Non-pigmented ciliary epithelial cell (primary cell): ENCODE measurements around the gene SPRR4.

Experiments
- DNase-seq: peaks from one replicate; pipeline ENCODE4 v3.0.0-alpha.2; 2010; ENCODE audit warnings: low read depth

SPRR4 gene

GRCh38 chr1:152970495-152970894 is at the start of gene SPRR4:
Gene SPRR4, plus strand, starts transcription at chr1:152970648. Its CDS starts 1,243 bp downstream, at chr1:152971891.
- no peak for DNase-seq

- DNase-seq, result no peak
These were observed 46.3 kb upstream of the SPRR4 start for GRCh38 chr1:152924191-152924590.

- DNase-seq, result no peak
These were observed 44.4 kb upstream of the SPRR4 start for GRCh38 chr1:152926091-152926490.

- DNase-seq, result no peak
These were observed 41.8 kb upstream of the SPRR4 start for GRCh38 chr1:152928671-152929070.

- no peak for DNase-seq
These were observed 38.2 kb upstream of the SPRR4 start for GRCh38 chr1:152932170-152932811.

GRCh38 chr1:152933196-152933595 is 37.3 kb upstream of the SPRR4 start:
- no peak for DNase-seq

- no peak for DNase-seq
These were observed 29.8 kb upstream of the SPRR4 start for GRCh38 chr1:152940614-152941013.

GRCh38 chr1:152941037-152941711 is 29.3 kb upstream of the SPRR4 start:
- DNase-seq, result no peak

- DNase-seq, result no peak
These were observed 28.3 kb upstream of the SPRR4 start for GRCh38 chr1:152942161-152942560.

- DNase-seq, result no peak
These were observed 24.2 kb upstream of the SPRR4 start for GRCh38 chr1:152946248-152946647.

- DNase-seq, result no peak
These were observed 23.7 kb upstream of the SPRR4 start, which contains the start of gene SPRR5 for GRCh38 chr1:152946651-152947256. Gene SPRR5, plus strand, starts transcription at chr1:152947206. Its CDS starts 1,349 bp downstream, at chr1:152948555.

GRCh38 chr1:152951711-152952110 is 18.7 kb upstream of the SPRR4 start:
- no peak for DNase-seq

- DNase-seq, result no peak
These were observed 16.7 kb upstream of the SPRR4 start for GRCh38 chr1:152953761-152954160.

- no peak for DNase-seq
These were observed 16.0 kb upstream of the SPRR4 start for GRCh38 chr1:152954436-152954835.

GRCh38 chr1:152957561-152957960 is 12.9 kb upstream of the SPRR4 start:
- no peak for DNase-seq

GRCh38 chr1:152959273-152959672 is 11.2 kb upstream of the SPRR4 start:
- no peak for DNase-seq

- DNase-seq, result no peak
These were observed 10.5 kb upstream of the SPRR4 start for GRCh38 chr1:152959801-152960451.

GRCh38 chr1:152960452-152961044 is 9.9 kb upstream of the SPRR4 start:
- no peak for DNase-seq

- DNase-seq, result no peak
These were observed 9.1 kb upstream of the SPRR4 start for GRCh38 chr1:152961226-152961891.

- DNase-seq, result no peak
These were observed 7.5 kb upstream of the SPRR4 start for GRCh38 chr1:152962876-152963415.

GRCh38 chr1:152964536-152964935 is 5.9 kb upstream of the SPRR4 start:
- DNase-seq, result no peak

- DNase-seq, result no peak
These were observed 4.6 kb upstream of the SPRR4 start for GRCh38 chr1:152965853-152966252.
